HEK293 (cell line): Measurements from ENCODE around the gene ASB10.

Experiments
- BCL6B ChIP-seq: fragments of 450-650 bp; formaldehyde crosslinking; IDR thresholded peaks from 2 replicates; pipeline ENCODE4 v1.5.1; 2017; ENCODE audit warnings: missing biosample characterization, missing genetic modification characterization
- EGR2 ChIP-seq: fragments of 450-650 bp; formaldehyde crosslinking; IDR thresholded peaks from 2 replicates; pipeline ENCODE4 v1.5.1; 2016; ENCODE audit warnings: low read depth, missing biosample characterization, missing genetic modification characterization
- GFI1B ChIP-seq: fragments of 450-650 bp; formaldehyde crosslinking; IDR thresholded peaks from 2 replicates; pipeline ENCODE4 v1.5.1; 2016; ENCODE audit warnings: missing biosample characterization, missing genetic modification characterization
- GLIS1 ChIP-seq: fragments of 450-650 bp; formaldehyde crosslinking; IDR thresholded peaks from 2 replicates; pipeline ENCODE4 v1.5.1; 2016; ENCODE audit warnings: missing biosample characterization, missing genetic modification characterization
- HOXA7 ChIP-seq: sonication (generic); formaldehyde crosslinking; IDR thresholded peaks from 2 replicates; pipeline ENCODE4 v1.8.1; 2022; ENCODE audit warnings: missing genetic modification reagents, borderline replicate concordance
- KLF8 ChIP-seq: fragments of 450-650 bp; formaldehyde crosslinking; IDR thresholded peaks from 2 replicates; pipeline ENCODE4 v1.5.1; 2016; ENCODE audit warnings: missing biosample characterization, missing genetic modification characterization
- PRDM10 ChIP-seq: fragments of 450-650 bp; formaldehyde crosslinking; IDR thresholded peaks from 2 replicates; pipeline ENCODE4 v1.5.1; 2016; ENCODE audit warnings: missing biosample characterization, missing genetic modification characterization
- ZBTB21 ChIP-seq: fragments of 450-650 bp; formaldehyde crosslinking; IDR thresholded peaks from 2 replicates; pipeline ENCODE4 v1.5.1; 2017; ENCODE audit warnings: missing biosample characterization, missing genetic modification characterization
- ZNF112 ChIP-seq: fragments of 450-650 bp; formaldehyde crosslinking; IDR thresholded peaks from 2 replicates; pipeline ENCODE4 v1.5.0; 2017; ENCODE audit warnings: missing biosample characterization, missing genetic modification characterization
- ZNF121 ChIP-seq: fragments of 450-650 bp; formaldehyde crosslinking; IDR thresholded peaks from 2 replicates; pipeline ENCODE4 v1.5.1; 2016; ENCODE audit warnings: missing biosample characterization, missing genetic modification characterization
- ZNF138 ChIP-seq: fragments of 450-650 bp; formaldehyde crosslinking; IDR thresholded peaks from 2 replicates; pipeline ENCODE4 v1.5.1; 2016; ENCODE audit warnings: missing biosample characterization, missing genetic modification characterization, borderline replicate concordance
- ZNF175 ChIP-seq: fragments of 450-650 bp; formaldehyde crosslinking; IDR thresholded peaks from 2 replicates; pipeline ENCODE4 v1.5.1; 2016; ENCODE audit warnings: missing biosample characterization, missing genetic modification characterization
- ZNF202 ChIP-seq: fragments of 450-650 bp; formaldehyde crosslinking; IDR thresholded peaks from 2 replicates; pipeline ENCODE4 v1.5.1; 2016; ENCODE audit warnings: missing biosample characterization, missing genetic modification characterization, borderline replicate concordance
- ZNF214 ChIP-seq: fragments of 450-650 bp; formaldehyde crosslinking; IDR thresholded peaks from 2 replicates; pipeline ENCODE4 v1.5.1; 2017; ENCODE audit warnings: missing biosample characterization, mild to moderate bottlenecking, missing genetic modification characterization, borderline replicate concordance
- ZNF223 ChIP-seq: fragments of 450-650 bp; formaldehyde crosslinking; IDR thresholded peaks from 2 replicates; pipeline ENCODE4 v1.5.1; 2016; ENCODE audit warnings: missing biosample characterization, missing genetic modification characterization
- ZNF24 ChIP-seq: fragments of 450-650 bp; formaldehyde crosslinking; IDR thresholded peaks from 2 replicates; pipeline ENCODE4 v1.5.1; 2016; ENCODE audit warnings: missing biosample characterization, missing genetic modification characterization
- ZNF26 ChIP-seq: fragments of 450-650 bp; formaldehyde crosslinking; IDR thresholded peaks from 2 replicates; pipeline ENCODE4 v1.5.1; 2016; ENCODE audit warnings: missing biosample characterization, missing genetic modification characterization
- ZNF341 ChIP-seq: fragments of 450-650 bp; formaldehyde crosslinking; IDR thresholded peaks from 2 replicates; pipeline ENCODE4; 2016; ENCODE audit warnings: low read depth, missing biosample characterization, missing genetic modification characterization
- ZNF350 ChIP-seq: fragments of 450-650 bp; formaldehyde crosslinking; IDR thresholded peaks from 2 replicates; pipeline ENCODE4 v1.5.0; 2017; ENCODE audit warnings: missing biosample characterization, mild to moderate bottlenecking, missing genetic modification characterization
- ZNF514 ChIP-seq: fragments of 450-650 bp; formaldehyde crosslinking; IDR thresholded peaks from 2 replicates; pipeline ENCODE4 v1.5.1; 2016; ENCODE audit warnings: missing biosample characterization, missing genetic modification characterization
- ZNF518A ChIP-seq: fragments of 450-650 bp; formaldehyde crosslinking; conservative IDR thresholded peaks from 2 replicates; pipeline ENCODE4 v1.5.1; 2016; ENCODE audit warnings: low read depth, missing biosample characterization, missing genetic modification characterization
- ZNF610 ChIP-seq: fragments of 450-650 bp; formaldehyde crosslinking; IDR thresholded peaks from 2 replicates; pipeline ENCODE4 v1.5.1; 2016; ENCODE audit warnings: missing biosample characterization, missing genetic modification characterization, borderline replicate concordance
- ZNF645 ChIP-seq: fragments of 450-650 bp; formaldehyde crosslinking; IDR thresholded peaks from 2 replicates; pipeline ENCODE4; 2016; ENCODE audit warnings: missing biosample characterization, missing genetic modification characterization
- ZNF677 ChIP-seq: fragments of 450-650 bp; IDR thresholded peaks from 2 replicates; pipeline ENCODE4 v1.5.0; 2018; ENCODE audit warnings: missing biosample characterization, mild to moderate bottlenecking, missing genetic modification characterization, moderate library complexity
- ZNF704 ChIP-seq: fragments of 450-650 bp; formaldehyde crosslinking; IDR thresholded peaks from 2 replicates; pipeline ENCODE4 v1.5.1; 2016; ENCODE audit warnings: missing biosample characterization, missing genetic modification characterization

Gene ASB10

GRCh38 chr7:151226875-151227782 is 40.1 kb upstream of the ASB10 start, which contains the start of gene ABCF2 (continued):
- TF ChIP-seq ZNF704 (tag by site-specific recombination), result peak; percentile 88
- peak; percentile 9; the same call in 1 of the 2 replicates for TF ChIP-seq ZBTB21 (tag by site-specific recombination)
- TF ChIP-seq ZNF121 (tag by site-specific recombination), result no peak
- no peak for TF ChIP-seq ZNF175
- no peak for TF ChIP-seq BCL6B
- no peak for TF ChIP-seq ZNF645
- TF ChIP-seq ZNF341 (tag by site-specific recombination), result peak; percentile 79
- no peak for TF ChIP-seq ZNF112
- TF ChIP-seq ZNF518A (tag by site-specific recombination), result no peak
- no peak for TF ChIP-seq ZNF214 (tag by site-specific recombination)
- no peak for TF ChIP-seq ZNF202 (tag by site-specific recombination)
- TF ChIP-seq HOXA7 (CRISPR knock-in tag), result no peak
- peak; percentile 55 for TF ChIP-seq ZNF610 (tag by site-specific recombination)
- TF ChIP-seq ZNF677 (tag by site-specific recombination), result no peak
- 0 out of 2 replicates have a peak, but pooled peaks have one; percentile 4 for TF ChIP-seq GFI1B (tag by site-specific recombination)
- TF ChIP-seq EGR2 (tag by site-specific recombination), result 0 out of 2 replicates have a peak, but pooled peaks have one; percentile 16
- TF ChIP-seq ZNF26 (tag by site-specific recombination), result no peak
- TF ChIP-seq ZNF514 (tag by site-specific recombination), result no peak
- TF ChIP-seq ZNF223 (tag by site-specific recombination), result no peak
- no peak for TF ChIP-seq ZNF138 (tag by site-specific recombination)
- peak; percentile 72 for TF ChIP-seq GLIS1 (tag by site-specific recombination)
- peak; percentile 76 for TF ChIP-seq ZNF24 (tag by site-specific recombination)
- TF ChIP-seq ZNF350 (tag by site-specific recombination), result no peak
- peak; percentile 82 for TF ChIP-seq KLF8 (tag by site-specific recombination)
- peak; percentile 95 for TF ChIP-seq PRDM10 (tag by site-specific recombination)
